ENCODE measurements around the gene TAS2R60. TPM values are rescaled to one million over a fixed set of nuclear protein-coding genes. Genes with fewer than 3 reads are reported as not detected.

Gene TAS2R60, protein sequence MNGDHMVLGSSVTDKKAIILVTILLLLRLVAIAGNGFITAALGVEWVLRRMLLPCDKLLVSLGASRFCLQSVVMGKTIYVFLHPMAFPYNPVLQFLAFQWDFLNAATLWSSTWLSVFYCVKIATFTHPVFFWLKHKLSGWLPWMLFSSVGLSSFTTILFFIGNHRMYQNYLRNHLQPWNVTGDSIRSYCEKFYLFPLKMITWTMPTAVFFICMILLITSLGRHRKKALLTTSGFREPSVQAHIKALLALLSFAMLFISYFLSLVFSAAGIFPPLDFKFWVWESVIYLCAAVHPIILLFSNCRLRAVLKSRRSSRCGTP
- total RNA-seq = 0.11 TPM in 1 of 2 replicates, not detected in the other

DNA sequence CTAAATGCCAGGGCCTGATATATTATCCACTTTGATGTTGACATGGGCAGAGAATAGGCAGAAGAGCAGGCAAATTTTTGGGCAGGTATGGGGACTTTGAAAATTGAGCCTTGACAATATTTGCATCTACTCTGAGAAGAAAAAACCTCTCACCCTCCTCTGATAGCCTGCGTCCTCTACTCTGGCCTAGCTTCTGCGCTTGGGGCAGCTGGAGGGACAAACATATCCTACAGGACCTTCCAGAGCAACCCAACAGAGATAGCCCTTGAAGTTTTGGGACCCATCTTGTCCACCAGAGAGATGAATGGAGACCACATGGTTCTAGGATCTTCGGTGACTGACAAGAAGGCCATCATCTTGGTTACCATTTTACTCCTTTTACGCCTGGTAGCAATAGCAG, at the start of gene TAS2R60:
Gene TAS2R60 (plus strand): TSS at position 301 of the 400 bp plus-strand sequence. CDS start 0 bp downstream, at position 301.

GRCh38 chr7:143408686-143409561, 34.3 kb upstream of the TAS2R60 start, which contains the start of gene EPHA1:
TSS of gene EPHA1 (minus strand) at chr7:143408856. CDS start at chr7:143408805, 51 bp downstream.

GRCh38 chr7:143477501-143478150, 34.4 kb downstream of the TAS2R60 start, which contains the start of gene TAS2R41:
TSS of gene TAS2R41 (plus strand) at chr7:143477873. CDS start at chr7:143477873, 0 bp downstream.

Other genes with a start within 250 kb of the TAS2R60 start
- not detected in 2 replicates for gene TAS2R40, start 221.4 kb upstream of the TAS2R60 start, total RNA-seq
- gene GSTK1, start 180.0 kb upstream of the TAS2R60 start, total RNA-seq = 55.4 and 84.5 TPM in 2 replicates
- under 0.01 TPM in 1 of 2 replicates, not detected in the other for gene TMEM139, start 158.5 kb upstream of the TAS2R60 start, total RNA-seq
- 11.2 and 15.7 TPM in 2 replicates for gene CASP2, start 155.1 kb upstream of the TAS2R60 start, total RNA-seq
- gene CLCN1, start 127.3 kb upstream of the TAS2R60 start, total RNA-seq = not detected in 2 replicates
- gene FAM131B, start 80.7 kb upstream of the TAS2R60 start, total RNA-seq = 2.3 and 4.1 TPM in 2 replicates
- 36.1 and 37.0 TPM in 2 replicates for gene ZYX, start 62.1 kb upstream of the TAS2R60 start, total RNA-seq
- gene EPHA1, start 34.6 kb upstream of the TAS2R60 start, total RNA-seq = 0.12 and 0.33 TPM in 2 replicates
- not detected in 2 replicates for gene TAS2R41, start 34.4 kb downstream of the TAS2R60 start, total RNA-seq
- 0.75 TPM in 1 of 2 replicates, not detected in the other for gene CTAGE15, start 128.3 kb downstream of the TAS2R60 start, total RNA-seq
- 1.4 and 1.9 TPM in 2 replicates for gene TCAF2, start 177.5 kb downstream of the TAS2R60 start, total RNA-seq